Gastroesophageal sphincter (tissue), 4 donors: ENCODE data around the gene XXYLT1. TPM values are rescaled to one million over a fixed set of nuclear protein-coding genes. Genes with fewer than 3 reads are reported as not detected.

Experiments used
- ATAC-seq: fragments of 150-250 bp; one replicate; pipeline ENCODE4 v1.9.1; 2016; ENCODE audit warnings: mild to moderate bottlenecking, moderate library complexity
- H3K27ac ChIP-seq, 4 donors: fragments of 200-600 bp; sonication (generic) in 3 of 4; 1 replicate in 3 of 4; 2 replicates in 1 of 4; pipeline ENCODE4 v1.5.1; 2016 to 2019
- H3K27me3 ChIP-seq: fragments of 200-600 bp; sonication (generic); one replicate; pipeline ENCODE4 v1.5.1; 2019
- H3K36me3 ChIP-seq, 2 donors: fragments of 200-600 bp; sonication (generic); one replicate each; pipeline ENCODE4 v1.5.1; 2019; ENCODE audit warnings: control low read depth in 1 of 2
- H3K4me1 ChIP-seq, 3 donors: fragments of 200-600 bp; sonication (generic); 1 replicate in 2 of 3; 2 replicates in 1 of 3; pipeline ENCODE4 v1.5.1; 2016 to 2019; ENCODE audit warnings: control low read depth in 2 of 3
- H3K4me3 ChIP-seq, 2 donors: fragments of 200-600 bp; sonication (generic); one replicate each; pipeline ENCODE4 v1.5.1; 2019; ENCODE audit warnings: mild to moderate bottlenecking in 1 of 2, moderate library complexity in 1 of 2
- H3K9me3 ChIP-seq, 3 donors: fragments of 200-600 bp; sonication (generic); one replicate each; pipeline ENCODE4 v1.5.1; 2017 to 2019; ENCODE audit warnings: control low read depth in 2 of 3
- CTCF ChIP-seq, 4 experiments: fragments of 200-600 bp in 2 of 4; fragments of 450-650 bp in 2 of 4; sonication (generic) in 1 of 4; IDR thresholded peaks; one replicate each; pipeline ENCODE4 v1.5.1; 2017 to 2019; ENCODE audit warnings: antibody characterized with exemption in 4 of 4, mild to moderate bottlenecking in 2 of 4, moderate library complexity in 2 of 4
- EP300 ChIP-seq: sonication (generic); formaldehyde crosslinking; IDR thresholded peaks from one replicate; pipeline ENCODE4 v1.6.1; 2017; ENCODE audit warnings: antibody characterized with exemption, mild to moderate bottlenecking
- POLR2A ChIP-seq, 2 donors: fragments of 450-650 bp; IDR thresholded peaks; one replicate each; pipeline ENCODE4 v1.6.1; 2017; ENCODE audit warnings: antibody characterized with exemption in 2 of 2, mild to moderate bottlenecking in 2 of 2, moderate library complexity in 1 of 2
- POLR2AphosphoS5 ChIP-seq: sonication (generic); formaldehyde crosslinking; IDR thresholded peaks from one replicate; pipeline ENCODE4 v1.6.1; 2017; ENCODE audit warnings: antibody characterized with exemption
- WGBS, 2 donors: methylation state at CpG; one replicate each; pipeline ENCODE4 v1.1.5; 2018; ENCODE audit warnings: low coverage in 1 of 2; 5-methylcytosine and 5-hydroxymethylcytosine counted together
- total RNA-seq, 4 donors: library from RNA; depleted of rRNA; stranded (reverse); fragments of >200 nt; gene quantifications; one replicate each; pipeline ENCODE4 v1.1.0, GENCODE V29; 2016

XXYLT1 gene
- total RNA-seq, 4 donors from 2014 or later = 10.1 to 14.0 (median 12.5) TPM

GRCh38 chr3:195070336-195070735 lies 200.6 kb downstream of the XXYLT1 start:
- Histone ChIP-seq H3K36me3 (peaks cover 0 to 23% of the 10 kb centered on the region in 2 donors), H3K4me1 (no peaks in the 10 kb centered on the region)
- WGBS, 2 donors = 87 to 90% methylated on average over 3 to 6 of the region's 6 CpGs

GRCh38 chr3:195069501-195070251 lies 201.3 kb downstream of the XXYLT1 start:
- H3K27me3 ChIP-seq = no peaks in the 10 kb centered on the region
- peaks cover 0 to 6% (median 0%) of the 10 kb centered on the region in 3 donors for H3K4me1 ChIP-seq
- H3K4me3 ChIP-seq = no peak overlapping the region
- 90% methylated on average over 2 of the region's 33 CpGs; no CpG with 5 or more reads in 1 of the 2 donors for WGBS, 2 donors
- ATAC-seq = no peak
- H3K36me3 ChIP-seq = peaks cover 0 to 23% of the 10 kb centered on the region in 2 donors
- TF ChIP-seq EP300 = no peak
- H3K9me3 ChIP-seq = no peaks in the 10 kb centered on the region
- H3K27ac ChIP-seq = no peak overlapping the region

More at GRCh38 chr3:195070336-195070735, 200.6 kb downstream of the XXYLT1 start:
- no peak for TF ChIP-seq CTCF (IDR thresholded peaks at IDR 0.05)
- TF ChIP-seq EP300 = no peak
- no peak for TF ChIP-seq POLR2AphosphoS5
- no peak for TF ChIP-seq POLR2A (IDR thresholded peaks at IDR 0.05)
- H3K4me3 ChIP-seq = no peak overlapping the region
- no peaks in the 10 kb centered on the region for H3K27me3 ChIP-seq
- no peak overlapping the region for H3K27ac ChIP-seq
- no peak for ATAC-seq
- no peaks in the 10 kb centered on the region for H3K9me3 ChIP-seq

GRCh38 chr3:195068084-195069080 lies 202.6 kb downstream of the XXYLT1 start:
- WGBS, 2 donors = 71 to 84% methylated on average over 7 to 9 of the region's 18 CpGs
- H3K4me3 ChIP-seq = no peak overlapping the region
- peaks cover 0 to 19% (median 5%) of the 10 kb centered on the region in 3 donors for H3K4me1 ChIP-seq
- ATAC-seq = peak; percentile 49
- no peaks in the 10 kb centered on the region for H3K27me3 ChIP-seq
- H3K27ac ChIP-seq = no peak overlapping the region
- H3K36me3 ChIP-seq = peaks cover 0 to 23% of the 10 kb centered on the region in 2 donors
- no peak for TF ChIP-seq CTCF (IDR thresholded peaks at IDR 0.05)
- H3K9me3 ChIP-seq = no peaks in the 10 kb centered on the region

- H3K36me3 ChIP-seq = peaks cover 0 to 17% of the 10 kb centered on the region in 2 donors
- TF ChIP-seq POLR2A (IDR thresholded peaks at IDR 0.05) (no peak), CTCF (IDR thresholded peaks at IDR 0.05) (no peak), POLR2AphosphoS5 (no peak), EP300 (no peak)
- H3K9me3 ChIP-seq = no peaks in the 10 kb centered on the region
- ATAC-seq = no peak
- H3K27me3 ChIP-seq = no peaks in the 10 kb centered on the region
- H3K27ac ChIP-seq = no peak overlapping the region
- H3K4me1 ChIP-seq = peaks cover 0 to 30% (median 5%) of the 10 kb centered on the region in 3 donors
- WGBS, 2 donors = 83% methylated on average over 1 of the region's 16 CpGs; no CpG with 5 or more reads in 1 of the 2 donors
- no peak overlapping the region for H3K4me3 ChIP-seq
Observed at GRCh38 chr3:195066441-195066841, 204.5 kb downstream of the XXYLT1 start.

- peaks cover 0 to 17% of the 10 kb centered on the region in 2 donors for H3K36me3 ChIP-seq
- no peaks in the 10 kb centered on the region for H3K27me3 ChIP-seq
- H3K27ac ChIP-seq = no peak overlapping the region
- no peak for ATAC-seq
- WGBS, 2 donors = no CpG with 5 or more reads among the region's 13 CpGs
- H3K4me3 ChIP-seq = no peak overlapping the region
- H3K4me1 ChIP-seq = peaks cover 0 to 30% (median 5%) of the 10 kb centered on the region in 3 donors
- no peak for TF ChIP-seq POLR2A (IDR thresholded peaks at IDR 0.05)
- no peak for TF ChIP-seq CTCF (IDR thresholded peaks at IDR 0.05)
- TF ChIP-seq EP300 = no peak
- no peak for TF ChIP-seq POLR2AphosphoS5
- no peaks in the 10 kb centered on the region for H3K9me3 ChIP-seq
Observed at GRCh38 chr3:195065864-195066185, 205.1 kb downstream of the XXYLT1 start.
